Fibroblast of lung (primary cell): ENCODE measurements around the gene SFI1. TPM values are rescaled to one million over a fixed set of nuclear protein-coding genes. Genes with fewer than 3 reads are reported as not detected.
A peak's percentile ranks its signal among the peaks of the same experiment; 100 is the strongest.

ENCODE experiments used
- DNase-seq, 2 donors: peaks; one replicate each; pipeline versions ENCODE4 v3.0.0 to v3.0.0-alpha.2; 2010; ENCODE audit warnings: low read depth in 2 of 2
- H2AFZ ChIP-seq: 2 replicates; pipeline ENCODE4 v1.5.1; 2012; ENCODE audit warnings: low read length, control low read depth, inconsistent platforms
- H3K27ac ChIP-seq: 2 replicates; pipeline ENCODE4 v1.5.1; 2011; ENCODE audit warnings: low read length, control low read depth; ENCODE audit not compliant: insufficient read depth
- H3K27me3 ChIP-seq: 2 replicates; pipeline ENCODE4 v1.5.1; 2011; ENCODE audit warnings: mild to moderate bottlenecking, low read length; ENCODE audit not compliant: control insufficient read depth, insufficient read depth
- H3K36me3 ChIP-seq: 2 replicates; pipeline ENCODE4 v1.5.1; 2011; ENCODE audit warnings: low read length; ENCODE audit not compliant: control insufficient read depth, insufficient read depth
- H3K4me1 ChIP-seq: 2 replicates; pipeline ENCODE4 v1.5.1; 2011; ENCODE audit warnings: low read length; ENCODE audit not compliant: control insufficient read depth, insufficient read depth; ENCODE audit errors: extremely low read depth
- H3K4me2 ChIP-seq: 2 replicates; pipeline ENCODE4 v1.5.1; 2011; ENCODE audit warnings: low read length, control low read depth; ENCODE audit not compliant: insufficient read depth; ENCODE audit errors: extremely low read depth
- H3K4me3 ChIP-seq, 4 experiments: fragments of 200-600 bp in 1 of 4; sonication (generic) in 1 of 4; replicated peaks in 1 of 4; 2 replicates each; pipeline ENCODE4 v1.5.1; 2011 to 2016; ENCODE audit warnings: low read length in 4 of 4, low read depth in 3 of 4, mild to moderate bottlenecking in 3 of 4, control low read depth in 2 of 4, inconsistent platforms in 1 of 4, mixed read lengths in 1 of 4; ENCODE audit not compliant: insufficient read depth in 1 of 4; ENCODE audit errors: control extremely low read depth in 1 of 4
- H3K79me2 ChIP-seq: 2 replicates; pipeline ENCODE4 v1.5.1; 2012; ENCODE audit warnings: mild to moderate bottlenecking, low read length, inconsistent platforms; ENCODE audit not compliant: control insufficient read depth, insufficient read depth
- H3K9ac ChIP-seq: 2 replicates; pipeline ENCODE4 v1.5.1; 2011; ENCODE audit warnings: mild to moderate bottlenecking, low read length, control low read depth; ENCODE audit not compliant: insufficient read depth
- H3K9me3 ChIP-seq: 2 replicates; pipeline ENCODE4 v1.5.1; 2012; ENCODE audit warnings: low read depth, low read length; ENCODE audit not compliant: control insufficient read depth, insufficient read depth
- H4K20me1 ChIP-seq: 2 replicates; pipeline ENCODE4 v1.5.1; 2011; ENCODE audit warnings: low read length; ENCODE audit not compliant: control insufficient read depth, insufficient read depth; ENCODE audit errors: extremely low read depth
- EZH2 ChIP-seq: IDR thresholded peaks from 2 replicates; pipeline ENCODE4 v1.5.1; 2012; ENCODE audit warnings: low read length, control low read depth, mild to moderate bottlenecking; ENCODE audit errors: missing control alignments
- polyA plus RNA-seq, 2 donors: library from polyadenylated mRNA; depleted of rRNA in 1 of 2; stranded (reverse) in 1 of 2; unstranded in 1 of 2; fragments of >200 nt; gene quantifications; 2 replicates each; pipeline ENCODE4 v1.2.1, GENCODE V29; 2011 to 2012; ENCODE audit warnings: missing spikeins in 1 of 2
- total RNA-seq: library from RNA; depleted of rRNA; stranded (reverse); fragments of >200 nt; gene quantifications from 2 replicates; pipeline ENCODE4 v1.2.1, GENCODE V29; 2014
- TF ChIP-seq, protein P1 (sequence below), 2 donors: IDR thresholded peaks in 1 of 2; conservative IDR thresholded peaks in 1 of 2; 1 replicate in 1 of 2; 2 replicates in 1 of 2; pipeline ENCODE4 v1.5.1; 2011 to 2012; ENCODE audit warnings: low read length in 2 of 2, control low read depth in 1 of 2, inconsistent platforms in 1 of 2, low read depth in 1 of 2, mild to moderate bottlenecking in 1 of 2

Gene SFI1
- total and polyA plus RNA-seq, 2 donors (not counting 1 experiment from before 2014, with no cell fraction given), result 3.6 to 11.4 TPM

DNA sequence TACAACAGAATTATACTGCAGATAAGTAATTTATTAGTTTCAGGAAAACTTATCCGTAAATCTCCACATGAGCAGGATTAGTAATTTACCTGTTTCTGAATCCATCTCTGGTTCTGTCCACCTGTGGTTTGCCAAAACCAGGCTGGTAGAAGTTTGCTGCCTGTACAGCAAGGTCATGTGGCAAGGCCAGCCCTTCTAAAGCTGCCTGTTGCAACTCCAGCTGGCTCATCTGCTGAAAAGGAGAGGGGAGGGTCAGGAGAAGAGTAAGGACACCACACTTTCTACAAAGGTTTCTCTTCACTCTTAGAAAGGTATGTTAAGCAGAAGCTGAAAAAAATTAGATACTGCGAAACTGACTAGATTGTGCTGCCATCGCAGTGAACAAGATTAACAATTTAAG is 49.0 kb upstream of the SFI1 start:
- H3K4me2 ChIP-seq, result no peak overlapping the region
- TF ChIP-seq, protein P1, sequence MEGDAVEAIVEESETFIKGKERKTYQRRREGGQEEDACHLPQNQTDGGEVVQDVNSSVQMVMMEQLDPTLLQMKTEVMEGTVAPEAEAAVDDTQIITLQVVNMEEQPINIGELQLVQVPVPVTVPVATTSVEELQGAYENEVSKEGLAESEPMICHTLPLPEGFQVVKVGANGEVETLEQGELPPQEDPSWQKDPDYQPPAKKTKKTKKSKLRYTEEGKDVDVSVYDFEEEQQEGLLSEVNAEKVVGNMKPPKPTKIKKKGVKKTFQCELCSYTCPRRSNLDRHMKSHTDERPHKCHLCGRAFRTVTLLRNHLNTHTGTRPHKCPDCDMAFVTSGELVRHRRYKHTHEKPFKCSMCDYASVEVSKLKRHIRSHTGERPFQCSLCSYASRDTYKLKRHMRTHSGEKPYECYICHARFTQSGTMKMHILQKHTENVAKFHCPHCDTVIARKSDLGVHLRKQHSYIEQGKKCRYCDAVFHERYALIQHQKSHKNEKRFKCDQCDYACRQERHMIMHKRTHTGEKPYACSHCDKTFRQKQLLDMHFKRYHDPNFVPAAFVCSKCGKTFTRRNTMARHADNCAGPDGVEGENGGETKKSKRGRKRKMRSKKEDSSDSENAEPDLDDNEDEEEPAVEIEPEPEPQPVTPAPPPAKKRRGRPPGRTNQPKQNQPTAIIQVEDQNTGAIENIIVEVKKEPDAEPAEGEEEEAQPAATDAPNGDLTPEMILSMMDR (conservative IDR thresholded peaks at IDR 0.05 in 1 of 2, IDR thresholded peaks at IDR 0.05 in 1 of 2; ENCODE audit: low read depth in 1 of 2, low read length in 2 of 2), result no peak
- TF ChIP-seq EZH2, result no peak
- no peak overlapping the region for H3K27ac ChIP-seq
- H3K36me3 ChIP-seq, result peaks cover 7% of the 10 kb centered on the region
- H3K9me3 ChIP-seq, result no peaks in the 10 kb centered on the region
- H3K4me1 ChIP-seq, result no peaks in the 10 kb centered on the region
- H4K20me1 ChIP-seq, result no peaks in the 10 kb centered on the region
- no peak for DNase-seq
- H3K27me3 ChIP-seq, result no peaks in the 10 kb centered on the region
- H3K79me2 ChIP-seq, result no peaks in the 10 kb centered on the region
- H3K4me3 ChIP-seq, result no peak overlapping the region
- no peak overlapping the region for H3K9ac ChIP-seq
- H2AFZ ChIP-seq, result no peak overlapping the region

DNA sequence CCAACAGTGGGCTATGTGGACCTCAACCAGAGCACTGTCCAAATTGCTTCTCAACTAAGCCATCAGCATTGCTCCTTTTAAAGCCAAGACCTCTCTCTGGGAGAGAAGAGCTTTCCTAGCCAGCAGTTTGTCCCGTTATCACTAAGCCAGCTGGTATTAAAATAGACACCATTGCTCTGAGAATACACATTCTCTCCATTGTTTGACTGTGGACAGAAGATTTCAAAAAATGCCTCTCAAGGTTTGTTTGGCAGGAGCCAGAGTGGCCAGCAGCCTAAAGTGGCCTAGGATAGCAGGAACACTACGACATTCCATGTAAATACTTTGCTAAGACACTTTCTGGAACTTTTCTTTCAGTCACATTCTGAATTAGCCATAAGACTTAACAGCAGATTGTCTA is 48.0 kb upstream of the SFI1 start:
- Histone ChIP-seq H3K9me3 (no peaks in the 10 kb centered on the region), H3K9ac (no peak overlapping the region), H3K27ac (no peak overlapping the region), H3K4me2 (no peak overlapping the region), H4K20me1 (no peaks in the 10 kb centered on the region), H3K79me2 (no peaks in the 10 kb centered on the region), H3K4me3 (no peak overlapping the region), H3K36me3 (peaks cover 7% of the 10 kb centered on the region), H3K27me3 (no peaks in the 10 kb centered on the region), H2AFZ (no peak overlapping the region), H3K4me1 (no peaks in the 10 kb centered on the region)
- peak in 1 of 2 donors; percentile 8 for DNase-seq
- TF ChIP-seq EZH2, result no peak
- TF ChIP-seq, protein P1 (conservative IDR thresholded peaks at IDR 0.05 in 1 of 2, IDR thresholded peaks at IDR 0.05 in 1 of 2; ENCODE audit: low read depth in 1 of 2, low read length in 2 of 2), result no peak

DNA sequence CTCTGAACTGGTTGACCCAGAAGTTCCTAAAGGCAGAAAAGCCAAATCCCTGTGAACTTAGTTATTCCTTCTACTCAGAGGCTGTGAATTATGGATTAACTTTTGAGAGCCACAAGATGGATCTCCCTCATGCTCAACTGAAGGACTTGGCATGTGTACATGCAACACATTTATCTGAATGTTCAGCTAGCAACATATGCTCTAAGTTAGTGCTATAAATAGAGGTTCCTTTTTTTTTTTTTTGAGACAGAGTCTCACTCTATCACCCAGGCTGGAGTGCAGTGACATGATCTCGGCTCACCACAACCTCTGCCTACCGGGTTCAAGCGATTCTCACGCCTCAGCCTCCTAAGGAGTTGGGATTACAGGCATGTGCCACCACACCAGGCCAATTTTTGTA is 46.8 kb upstream of the SFI1 start:
- Histone ChIP-seq H3K36me3 (peaks cover 6% of the 10 kb centered on the region), H3K27ac (no peak overlapping the region), H4K20me1 (no peaks in the 10 kb centered on the region), H2AFZ (no peak overlapping the region), H3K4me1 (no peaks in the 10 kb centered on the region), H3K9ac (no peak overlapping the region), H3K4me2 (no peak overlapping the region), H3K9me3 (no peaks in the 10 kb centered on the region), H3K4me3 (no peak overlapping the region), H3K79me2 (no peaks in the 10 kb centered on the region), H3K27me3 (no peaks in the 10 kb centered on the region)
- TF ChIP-seq, protein P1 (conservative IDR thresholded peaks at IDR 0.05 in 1 of 2, IDR thresholded peaks at IDR 0.05 in 1 of 2; ENCODE audit: low read depth in 1 of 2, low read length in 2 of 2), result no peak
- TF ChIP-seq EZH2, result no peak
- no peak for DNase-seq
